ENCODE results near the gene ADGRB3. TPM values are rescaled to one million over a fixed set of nuclear protein-coding genes. Genes with fewer than 3 reads are reported as not detected.

ADGRB3 gene
- total and polyA plus RNA-seq, 2 experiments from 2014 or later, result not detected

DNA sequence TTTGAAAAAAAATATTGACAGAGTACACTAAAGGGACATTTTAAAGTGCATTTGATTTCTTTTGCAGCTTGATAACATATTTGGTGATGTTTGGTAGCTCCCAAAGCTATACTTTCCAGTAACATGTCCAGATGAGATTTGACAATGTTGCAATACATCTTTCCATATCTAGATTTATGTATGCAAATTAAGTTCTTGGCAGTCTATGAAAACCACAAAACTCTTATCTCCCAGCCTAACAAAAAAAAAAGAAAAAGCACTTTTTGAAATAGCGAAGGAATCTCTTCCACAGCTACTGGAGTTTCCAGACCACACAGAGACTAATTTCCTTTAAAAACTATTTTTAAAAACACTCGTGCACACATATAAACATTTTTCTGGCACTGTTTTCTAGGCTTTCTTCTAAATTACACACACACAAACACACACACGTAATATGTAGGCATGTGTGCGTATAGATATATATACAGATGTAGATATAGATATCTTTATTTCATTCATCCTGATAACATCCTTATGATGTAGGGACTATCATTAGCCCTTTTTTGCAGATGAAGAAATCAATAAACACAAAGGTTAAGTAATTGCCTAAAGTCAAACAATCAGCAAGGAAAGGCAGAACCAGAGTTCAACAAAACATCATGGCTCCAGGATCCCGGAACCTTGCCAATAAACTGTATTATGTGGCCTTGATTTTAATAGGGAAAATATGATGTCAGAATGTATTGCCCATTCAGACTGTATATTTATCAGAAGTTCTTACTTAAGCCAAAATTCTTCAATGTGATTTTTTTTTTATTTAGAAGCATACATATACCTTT, 93.3 kb downstream of the ADGRB3 start:
- in situ Hi-C loops (cut with MboI), result no loop called here

DNA sequence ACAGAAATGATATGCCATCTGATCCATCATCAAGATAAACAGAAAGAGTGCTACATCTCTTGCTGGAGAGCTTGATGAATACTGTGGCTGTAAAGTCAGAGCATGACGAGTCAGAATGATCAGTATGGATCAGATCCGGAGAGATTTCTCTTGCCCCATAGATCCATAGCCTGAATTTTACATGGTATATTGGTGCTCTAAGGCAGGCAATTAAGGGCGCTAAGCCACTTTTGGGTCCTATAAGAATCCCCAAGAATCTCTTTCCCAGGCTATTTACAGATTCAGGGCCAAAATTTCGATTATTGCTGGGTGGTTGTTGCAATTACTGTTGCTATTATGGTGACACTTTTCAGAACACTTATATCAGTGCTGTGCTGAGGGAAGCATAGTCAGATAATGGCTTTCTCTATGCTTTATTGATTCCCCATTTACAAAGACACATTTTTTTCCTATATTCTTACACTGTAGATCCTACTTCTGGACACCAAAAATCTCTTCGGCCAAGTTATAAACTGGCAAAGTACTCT, 94.4 kb downstream of the ADGRB3 start:
- H3K9me2 ChIP-seq (ENCODE audit: insufficient read depth), result no peaks in the 10 kb centered on the region
- no peaks in the 10 kb centered on the region for H4K20me1 ChIP-seq (ENCODE audit: insufficient read depth)
- H3K9ac ChIP-seq, result no peak overlapping the region
- TF ChIP-seq EZH2phosphoT487 (IDR thresholded peaks at IDR 0.05; ENCODE audit: insufficient read depth, low read depth) (no peak), EZH2 (IDR thresholded peaks at IDR 0.05; ENCODE audit: insufficient read depth, poor library complexity, severe bottlenecking) (no peak)
- no peak for DNase-seq
- no peak overlapping the region for H3K27ac ChIP-seq
- no peak overlapping the region for H3K4me2 ChIP-seq (ENCODE audit: unreplicated experiment)
- H3K36me3 ChIP-seq (ENCODE audit: low read depth), result no peaks in the 10 kb centered on the region
- H3K27me3 ChIP-seq (replicated peaks; ENCODE audit: insufficient read depth), result no peaks in the 10 kb centered on the region
- no peak overlapping the region for H3K4me3 ChIP-seq
- H3K79me2 ChIP-seq (ENCODE audit: insufficient read depth), result no peaks in the 10 kb centered on the region
- in situ Hi-C loops (cut with MboI), result no loop called here
- no peaks in the 10 kb centered on the region for H3F3A ChIP-seq (ENCODE audit: insufficient read depth)
- H2AFZ ChIP-seq, result no peak overlapping the region
- H3K9me3 ChIP-seq (ENCODE audit: low read depth), result no peaks in the 10 kb centered on the region
- WGBS, 2 experiments (ENCODE audit: low coverage in 1 of 2, low lambda C conversion rate in 2 of 2, missing lambda C conversion rate in 2 of 2), result 50 to 52% methylated on average over 5 of the region's 5 CpGs
- H3K4me1 ChIP-seq (ENCODE audit: insufficient read depth), result no peaks in the 10 kb centered on the region

More for the DNA sequence above, 93.3 kb downstream of the ADGRB3 start:
- Histone ChIP-seq H3K4me3 (no peak overlapping the region), H3K79me2 (ENCODE audit: insufficient read depth) (no peaks in the 10 kb centered on the region), H3K36me3 (ENCODE audit: low read depth) (no peaks in the 10 kb centered on the region), H2AFZ (no peak overlapping the region), H3K27ac (no peak overlapping the region), H3K4me2 (ENCODE audit: unreplicated experiment) (no peak overlapping the region), H3K27me3 (replicated peaks; ENCODE audit: insufficient read depth) (no peaks in the 10 kb centered on the region), H3K9me2 (ENCODE audit: insufficient read depth) (no peaks in the 10 kb centered on the region), H3K9ac (no peak overlapping the region), H4K20me1 (ENCODE audit: insufficient read depth) (no peaks in the 10 kb centered on the region), H3F3A (ENCODE audit: insufficient read depth) (no peaks in the 10 kb centered on the region), H3K4me1 (ENCODE audit: insufficient read depth) (no peaks in the 10 kb centered on the region), H3K9me3 (ENCODE audit: low read depth) (no peaks in the 10 kb centered on the region)
- TF ChIP-seq EZH2phosphoT487 (IDR thresholded peaks at IDR 0.05; ENCODE audit: insufficient read depth, low read depth) (no peak), EZH2 (IDR thresholded peaks at IDR 0.05; ENCODE audit: insufficient read depth, poor library complexity, severe bottlenecking) (no peak)
- 56 to 64% methylated on average over 5 of the region's 5 CpGs for WGBS, 2 experiments (ENCODE audit: low coverage in 1 of 2, low lambda C conversion rate in 2 of 2, missing lambda C conversion rate in 2 of 2)
- DNase-seq, result no peak

GRCh38 chr6:68730291-68731054, 95.4 kb downstream of the ADGRB3 start:
- no peak overlapping the region for H3K4me3 ChIP-seq
- WGBS, 2 experiments (ENCODE audit: low coverage in 1 of 2, low lambda C conversion rate in 2 of 2, missing lambda C conversion rate in 2 of 2), result 45 to 52% methylated on average over 5 of the region's 5 CpGs
- H3K79me2 ChIP-seq (ENCODE audit: insufficient read depth), result no peaks in the 10 kb centered on the region
- H3F3A ChIP-seq (ENCODE audit: insufficient read depth), result no peaks in the 10 kb centered on the region
- no peak for TF ChIP-seq EZH2phosphoT487 (IDR thresholded peaks at IDR 0.05; ENCODE audit: insufficient read depth, low read depth)
- TF ChIP-seq EZH2 (IDR thresholded peaks at IDR 0.05; ENCODE audit: insufficient read depth, poor library complexity, severe bottlenecking), result no peak
- no peaks in the 10 kb centered on the region for H3K27me3 ChIP-seq (replicated peaks; ENCODE audit: insufficient read depth)
- DNase-seq, result no peak
- in situ Hi-C loops (cut with MboI), result no loop called here
- no peak overlapping the region for H3K4me2 ChIP-seq (ENCODE audit: unreplicated experiment)
- no peak overlapping the region for H2AFZ ChIP-seq
- H3K27ac ChIP-seq, result no peak overlapping the region
- no peak overlapping the region for H3K9ac ChIP-seq
- no peaks in the 10 kb centered on the region for H4K20me1 ChIP-seq (ENCODE audit: insufficient read depth)
- H3K36me3 ChIP-seq (ENCODE audit: low read depth), result no peaks in the 10 kb centered on the region
- no peaks in the 10 kb centered on the region for H3K4me1 ChIP-seq (ENCODE audit: insufficient read depth)
- H3K9me2 ChIP-seq (ENCODE audit: insufficient read depth), result no peaks in the 10 kb centered on the region
- H3K9me3 ChIP-seq (ENCODE audit: low read depth), result no peaks in the 10 kb centered on the region

GRCh38 chr6:68732423-68732822, 97.3 kb downstream of the ADGRB3 start:
- DNase-seq, result no peak

More at GRCh38 chr6:68732423-68732822, 97.3 kb downstream of the ADGRB3 start:
- H2AFZ ChIP-seq, result no peak overlapping the region
- 47 to 59% methylated on average over 5 of the region's 5 CpGs for WGBS, 2 experiments (ENCODE audit: low coverage in 1 of 2, low lambda C conversion rate in 2 of 2, missing lambda C conversion rate in 2 of 2)
- no peaks in the 10 kb centered on the region for H3K9me2 ChIP-seq (ENCODE audit: insufficient read depth)
- no peak for TF ChIP-seq EZH2phosphoT487 (IDR thresholded peaks at IDR 0.05; ENCODE audit: insufficient read depth, low read depth)
- TF ChIP-seq EZH2 (IDR thresholded peaks at IDR 0.05; ENCODE audit: insufficient read depth, poor library complexity, severe bottlenecking), result no peak
- no peaks in the 10 kb centered on the region for H3K79me2 ChIP-seq (ENCODE audit: insufficient read depth)
- no peaks in the 10 kb centered on the region for H3K4me1 ChIP-seq (ENCODE audit: insufficient read depth)
- no peaks in the 10 kb centered on the region for H3K27me3 ChIP-seq (replicated peaks; ENCODE audit: insufficient read depth)
- H3K9me3 ChIP-seq (ENCODE audit: low read depth), result no peaks in the 10 kb centered on the region
- H3K9ac ChIP-seq, result no peak overlapping the region
- H3F3A ChIP-seq (ENCODE audit: insufficient read depth), result no peaks in the 10 kb centered on the region
- in situ Hi-C loops (cut with MboI), result no loop called here
- H3K4me2 ChIP-seq (ENCODE audit: unreplicated experiment), result no peak overlapping the region
- no peaks in the 10 kb centered on the region for H3K36me3 ChIP-seq (ENCODE audit: low read depth)
- no peaks in the 10 kb centered on the region for H4K20me1 ChIP-seq (ENCODE audit: insufficient read depth)
- no peak overlapping the region for H3K27ac ChIP-seq
- H3K4me3 ChIP-seq, result no peak overlapping the region
